Heart left ventricle (tissue), 16 donors: Measurements from ENCODE around the gene TRMT10A. TPM values are rescaled to one million over a fixed set of nuclear protein-coding genes. Genes with fewer than 3 reads are reported as not detected.
A peak's percentile ranks its signal among the peaks of the same experiment; 100 is the strongest.
"Not testable (repeated sequence)": the region's sequence is repeated elsewhere in the genome, so short reads cannot be mapped to it uniquely, and the experiment has no call there.

ENCODE experiments used
- ATAC-seq, 4 donors: fragments of 200-7000 bp; cut with Tn5 transposase; one replicate each; pipeline ENCODE4 v1.9.1; 2020 to 2022; ENCODE audit warnings: moderate library complexity in 4 of 4, mild to moderate bottlenecking in 3 of 4, moderate number of reproducible peaks in 1 of 4
- DNase-seq, 5 donors: peaks; one replicate each; pipeline ENCODE4 v3.0.0-alpha.2; 2020
- H3K27ac ChIP-seq, 12 donors: fragments of 200-600 bp; sonication (generic) in 4 of 12; one replicate each; pipeline versions ENCODE4 v1.5.0 to v1.8.0; 2016 to 2022; ENCODE audit warnings: mild to moderate bottlenecking in 2 of 12
- H3K27me3 ChIP-seq, 9 donors: fragments of 200-600 bp; sonication (generic) in 2 of 9; one replicate each; pipeline versions ENCODE4 v1.5.1 to v1.8.0; 2016 to 2022; ENCODE audit warnings: mild to moderate bottlenecking in 3 of 9
- H3K36me3 ChIP-seq, 9 donors: fragments of 200-600 bp; sonication (generic) in 2 of 9; one replicate each; pipeline versions ENCODE4 v1.5.0 to v1.8.0; 2018 to 2022; ENCODE audit warnings: mild to moderate bottlenecking in 2 of 9
- H3K4me1 ChIP-seq, 12 donors: fragments of 200-600 bp; sonication (generic) in 4 of 12; one replicate each; pipeline versions ENCODE4 v1.5.0 to v1.8.0; 2016 to 2022; ENCODE audit warnings: mild to moderate bottlenecking in 3 of 12
- H3K4me3 ChIP-seq, 12 donors: fragments of 200-600 bp; sonication (generic) in 4 of 12; one replicate each; pipeline versions ENCODE4 v1.5.0 to v1.8.0; 2017 to 2022; ENCODE audit warnings: mild to moderate bottlenecking in 9 of 12, moderate library complexity in 4 of 12
- H3K9me3 ChIP-seq, 12 donors: fragments of 200-600 bp; sonication (generic) in 4 of 12; one replicate each; pipeline versions ENCODE4 v1.5.0 to v1.8.0; 2016 to 2022; ENCODE audit warnings: mild to moderate bottlenecking in 1 of 12
- CTCF ChIP-seq, 12 donors: fragments of 200-600 bp; sonication (generic) in 4 of 12; IDR thresholded peaks; one replicate each; pipeline versions ENCODE4 v1.5.0 to v1.8.0; 2018 to 2022; ENCODE audit warnings: antibody characterized with exemption in 12 of 12, mild to moderate bottlenecking in 5 of 12
- POLR2A ChIP-seq, 2 donors: fragments of 450-650 bp; IDR thresholded peaks; one replicate each; pipeline ENCODE4 v1.6.1; 2017; ENCODE audit warnings: antibody characterized with exemption in 2 of 2, mild to moderate bottlenecking in 2 of 2, moderate library complexity in 2 of 2
- WGBS, 4 donors: extraction: QIAGEN DNeasy Blood & Tissue Kit in 2 of 4; methylation state at CpG; one replicate each; pipeline versions ENCODE4 v1.1.5 to v1.1.7; 2013 to 2018; 5-methylcytosine and 5-hydroxymethylcytosine counted together
- intact Hi-C, 10 donors: fragments of 100-400 bp; cut with DNase I; formaldehyde crosslinking; loops; one replicate each; pipeline versions ENCODE4 v1.11.1 to v1.14.2; 2022
- polyA plus RNA-seq, 2 donors: library from polyadenylated mRNA; stranded (reverse); fragments of 200-250 nt; gene quantifications; one replicate each; pipeline ENCODE4 v1.2.3, GENCODE V29; 2013
- total RNA-seq, 9 donors: library from RNA; depleted of rRNA in 2 of 9; stranded (reverse); fragments of >200 nt in 2 of 9; fragmentation: NEBNext Ultra II Directional in 3 of 9; extraction: Animal tissue kit (Norgen Biotek cat#: 25700) in 3 of 9; gene quantifications; one replicate each; pipeline versions ENCODE4 v1.1.0 to v1.2.4, GENCODE V29; 2016 to 2023
- donor health status: ischemic (EF 13 %, LVEDD 7.1; RV severe dilation, severe dysfunction).
- donor health status: healthy with polysubstance abuse.
- donor health status: DM: no; HTN: yes; CAD: no.
- donor health status: DM: no; HTN: no; CAD: no.
- donor health status: ischemic (EF 25% LVEDD 6.9; RV normal size, moderate dysfunction).
- donor health status: ischemic (EF 25% LVEDD 5.7; RV mildly dilated, moderate dysfunction).
- donor health status: healthy.
- donor health status: DM: yes; HTN: yes; CAD: no.
- donor health status: ischemic (EF 35%, LVEDD 5.7; RV mildly dilated, moderate dysfunction).
- donor health status: nonischemic (EF 11% LVEDD 7.7; RV severe dilation, severe dysfunction).
- donor health status: DM: yes; HTN: yes; CAD: no.
- donor health status: PGD.
- donor health status: ischemic (EF 29% LVEDD 5.4; RV normal size, mild dysfunction).
- donor health status: nonischemic (EF 23%, LVEDD 6.1; RV moderate dilation, normal function).

The TRMT10A gene
- total and polyA plus RNA-seq, 11 donors, result 1.8 to 5.1 (median 4.1) TPM

GRCh38 chr4:99536848-99537247, 27.0 kb downstream of the TRMT10A start:
- TF ChIP-seq CTCF (IDR thresholded peaks at IDR 0.05), result no peak
- TF ChIP-seq POLR2A (IDR thresholded peaks at IDR 0.05), result no peak
- Histone ChIP-seq H3K27ac (no peak overlapping the region), H3K36me3 (no peaks in the 10 kb centered on the region), H3K4me3 (no peak overlapping the region), H3K4me1 (no peaks in the 10 kb centered on the region), H3K27me3 (no peaks in the 10 kb centered on the region), H3K9me3 (no peaks in the 10 kb centered on the region)
- intact Hi-C loops, result no loop called here
- 65 to 67% (median 66%) methylated on average over 2 of the region's 2 CpGs for WGBS, 4 donors
- no peak for ATAC-seq
- no peak for DNase-seq

- 38 to 71% (median 49%) methylated on average over 1 to 2 of the region's 2 CpGs for WGBS, 4 donors
- H3K4me1 ChIP-seq, result no peaks in the 10 kb centered on the region
- H3K27ac ChIP-seq, result no peak overlapping the region
- DNase-seq (peak in 4 of 5 donors; percentile 7 to 54 (median 36)), ATAC-seq (peak in 1 of 4 donors; percentile 39)
- no peaks in the 10 kb centered on the region for H3K27me3 ChIP-seq
- intact Hi-C loops, result no loop called here
- no peak overlapping the region for H3K4me3 ChIP-seq
- TF ChIP-seq CTCF (IDR thresholded peaks at IDR 0.05) (no peak), POLR2A (IDR thresholded peaks at IDR 0.05) (no peak)
- no peaks in the 10 kb centered on the region for H3K36me3 ChIP-seq
- no peaks in the 10 kb centered on the region for H3K9me3 ChIP-seq
Measured at GRCh38 chr4:99536271-99536670, 27.6 kb downstream of the TRMT10A start.

- H3K27me3 ChIP-seq, H3K36me3 ChIP-seq, ATAC-seq, H3K4me3 ChIP-seq, intact Hi-C loops, H3K9me3 ChIP-seq, DNase-seq, H3K27ac ChIP-seq, H3K4me1 ChIP-seq: not testable (repeated sequence)
- 69 to 78% (median 71%) methylated on average over 3 of the region's 3 CpGs for WGBS, 4 donors
Measured at GRCh38 chr4:99534699-99535098, 29.1 kb downstream of the TRMT10A start.

- DNase-seq (no peak), ATAC-seq (no peak)
- Histone ChIP-seq H3K4me3 (no peak overlapping the region), H3K27me3 (no peaks in the 10 kb centered on the region), H3K27ac (no peak overlapping the region), H3K9me3 (no peaks in the 10 kb centered on the region), H3K4me1 (no peaks in the 10 kb centered on the region), H3K36me3 (no peaks in the 10 kb centered on the region)
- 54 to 70% (median 62%) methylated on average over 3 of the region's 3 CpGs for WGBS, 4 donors
- TF ChIP-seq CTCF (IDR thresholded peaks at IDR 0.05), result no peak
- TF ChIP-seq POLR2A (IDR thresholded peaks at IDR 0.05), result no peak
- intact Hi-C loops, result no loop called here
Measured at GRCh38 chr4:99529956-99530355, 33.9 kb downstream of the TRMT10A start.

GRCh38 chr4:99529228-99529627, 34.6 kb downstream of the TRMT10A start:
- H3K9me3 ChIP-seq, result no peaks in the 10 kb centered on the region
- peaks cover 0 to 2% (median 0%) of the 10 kb centered on the region in 9 donors for H3K27me3 ChIP-seq
- no peaks in the 10 kb centered on the region for H3K36me3 ChIP-seq
- DNase-seq, result no peak
- H3K4me3 ChIP-seq, result no peak overlapping the region
- intact Hi-C loops, result no loop called here
- H3K4me1 ChIP-seq, result no peaks in the 10 kb centered on the region
- no peak for TF ChIP-seq CTCF (IDR thresholded peaks at IDR 0.05)
- H3K27ac ChIP-seq, result no peak overlapping the region
- ATAC-seq, result no peak
